Rectal smooth muscle tissue (tissue), 1 donor: Measurements from ENCODE around the gene AKAP9.
"Not testable (repeated sequence)": the region's sequence is repeated elsewhere in the genome, so short reads cannot be mapped to it uniquely, and the experiment has no call there.

Experiments used
- H3K27ac ChIP-seq: one replicate; pipeline ENCODE4 v1.7.0; 2013; ENCODE audit warnings: low read depth, low read length, inconsistent platforms
- H3K27me3 ChIP-seq: one replicate; pipeline ENCODE4 v1.7.0; 2013; ENCODE audit warnings: low read length; ENCODE audit not compliant: control insufficient read depth, insufficient read depth
- H3K36me3 ChIP-seq: one replicate; pipeline ENCODE4 v1.7.0; 2013; ENCODE audit warnings: low read length; ENCODE audit not compliant: control insufficient read depth, insufficient read depth
- H3K4me1 ChIP-seq: one replicate; pipeline ENCODE4 v1.7.0; 2013; ENCODE audit warnings: low read length; ENCODE audit not compliant: control insufficient read depth, insufficient read depth
- H3K4me3 ChIP-seq: one replicate; pipeline ENCODE4 v1.7.0; 2013; ENCODE audit warnings: low read length
- H3K9ac ChIP-seq: one replicate; pipeline ENCODE4 v1.7.0; 2013; ENCODE audit warnings: low read length

Gene AKAP9

DNA sequence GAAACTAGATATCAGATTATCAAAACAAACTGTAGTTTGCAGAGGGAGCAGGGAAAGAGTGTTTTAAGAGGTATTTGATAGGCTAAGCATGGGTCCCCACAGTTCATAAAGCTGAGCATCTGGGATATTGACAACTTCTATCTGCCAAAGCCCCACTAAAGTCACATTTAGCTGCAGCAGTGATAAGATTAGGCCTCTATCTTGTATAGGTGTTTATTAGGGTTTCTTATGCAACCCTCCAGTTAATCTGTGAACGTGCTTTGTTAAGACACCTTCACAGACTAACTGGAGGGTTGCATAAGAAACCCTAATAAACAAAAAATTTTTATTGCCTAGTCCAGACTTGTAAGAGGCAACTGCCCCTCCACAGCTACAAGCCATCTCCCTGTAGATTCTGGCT, 115.6 kb downstream of the AKAP9 start:
- H3K4me1 ChIP-seq = peaks cover 2% of the 10 kb centered on the region
- peaks cover 4% of the 10 kb centered on the region for H3K36me3 ChIP-seq
- H3K9ac ChIP-seq = no peak overlapping the region
- no peak overlapping the region for H3K4me3 ChIP-seq
- H3K27ac ChIP-seq = no peak overlapping the region
- H3K27me3 ChIP-seq = no peaks in the 10 kb centered on the region

DNA sequence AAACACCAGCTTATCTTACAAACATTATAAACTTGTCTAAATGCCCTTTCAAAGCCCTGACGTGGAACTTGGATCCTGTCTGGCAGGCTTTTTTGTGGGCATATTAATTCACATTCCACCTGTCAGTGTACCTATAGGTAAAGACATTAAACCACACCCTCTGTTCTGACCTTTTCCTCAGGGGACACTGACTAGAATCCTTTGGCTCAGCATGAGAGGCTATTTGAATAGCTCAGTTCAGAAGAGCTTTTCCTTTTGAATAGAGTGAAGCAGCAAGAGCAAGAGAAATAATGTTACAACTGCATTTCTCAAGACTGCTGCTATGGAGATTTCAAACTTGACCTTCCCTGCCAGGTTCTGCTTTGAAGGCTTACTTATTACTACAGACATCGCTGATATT, 116.7 kb downstream of the AKAP9 start:
- H3K27ac ChIP-seq = no peak overlapping the region
- peaks cover 2% of the 10 kb centered on the region for H3K4me1 ChIP-seq
- H3K27me3 ChIP-seq = no peaks in the 10 kb centered on the region
- peaks cover 4% of the 10 kb centered on the region for H3K36me3 ChIP-seq
- no peak overlapping the region for H3K9ac ChIP-seq
- no peak overlapping the region for H3K4me3 ChIP-seq

DNA sequence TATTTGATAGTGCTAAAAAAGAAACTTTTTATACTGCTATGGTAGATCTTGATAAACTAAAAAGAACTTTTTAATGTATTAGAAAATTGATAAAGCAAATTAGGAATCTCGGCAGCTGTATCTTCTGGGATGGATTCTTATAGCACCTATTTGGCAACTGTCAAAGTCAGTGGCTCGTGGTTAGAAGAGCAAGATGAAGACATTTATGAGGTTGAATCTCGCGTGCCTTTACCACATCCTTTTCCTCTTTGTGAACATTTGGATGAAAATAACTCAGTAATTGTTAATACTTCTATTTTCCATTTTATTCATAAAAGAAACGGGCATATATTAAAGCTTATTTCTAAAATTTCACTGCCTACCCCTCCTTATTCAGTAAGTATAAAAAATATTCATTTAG, 117.4 kb downstream of the AKAP9 start:
- Histone ChIP-seq H3K4me3 (no peak overlapping the region), H3K4me1 (peaks cover 2% of the 10 kb centered on the region), H3K36me3 (peaks cover 4% of the 10 kb centered on the region), H3K27ac (no peak overlapping the region), H3K27me3 (no peaks in the 10 kb centered on the region), H3K9ac (no peak overlapping the region)

DNA sequence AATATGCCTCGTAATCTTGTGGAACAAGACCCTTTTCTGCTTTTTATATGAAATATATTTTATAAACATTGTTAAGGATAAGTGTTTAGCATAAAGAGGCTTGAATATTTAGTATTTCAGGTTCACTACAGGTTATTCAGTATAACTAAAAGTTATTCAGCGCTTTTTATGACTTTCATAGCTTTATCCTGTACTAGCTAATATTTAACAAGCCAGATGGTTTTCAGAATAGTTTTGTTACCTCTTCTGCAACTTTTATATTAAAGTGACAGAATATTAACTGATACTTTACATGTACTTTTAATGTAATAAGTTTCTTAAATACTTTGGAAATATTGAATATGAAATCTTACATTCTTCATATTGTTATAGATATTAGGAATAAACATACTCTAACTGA, 118.2 kb downstream of the AKAP9 start:
- no peaks in the 10 kb centered on the region for H3K27me3 ChIP-seq
- no peak overlapping the region for H3K27ac ChIP-seq
- H3K9ac ChIP-seq = no peak overlapping the region
- peaks cover 2% of the 10 kb centered on the region for H3K4me1 ChIP-seq
- H3K36me3 ChIP-seq = peaks cover 4% of the 10 kb centered on the region
- no peak overlapping the region for H3K4me3 ChIP-seq

DNA sequence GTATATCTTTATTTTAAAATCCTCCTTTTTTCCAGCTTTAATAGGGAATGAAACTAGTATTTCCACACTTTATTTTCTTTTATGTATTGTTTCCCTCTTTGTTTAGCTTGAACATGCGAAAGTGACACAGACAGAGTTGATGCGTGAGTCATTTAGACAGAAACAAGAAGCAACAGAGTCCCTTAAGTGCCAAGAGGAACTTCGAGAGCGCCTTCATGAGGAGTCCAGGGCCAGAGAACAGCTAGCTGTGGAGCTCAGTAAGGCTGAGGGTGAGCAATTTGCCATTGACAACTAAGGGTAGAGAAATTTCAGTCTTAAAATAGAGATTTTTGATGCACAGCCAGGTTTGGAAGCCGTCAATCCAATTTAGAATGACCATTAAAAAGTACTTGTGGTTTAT, 120.5 kb downstream of the AKAP9 start:
- Histone ChIP-seq H3K4me3 (no peak overlapping the region), H3K36me3 (peaks cover 4% of the 10 kb centered on the region), H3K27me3 (no peaks in the 10 kb centered on the region), H3K27ac (no peak overlapping the region), H3K9ac (no peak overlapping the region), H3K4me1 (peaks cover 2% of the 10 kb centered on the region)

DNA sequence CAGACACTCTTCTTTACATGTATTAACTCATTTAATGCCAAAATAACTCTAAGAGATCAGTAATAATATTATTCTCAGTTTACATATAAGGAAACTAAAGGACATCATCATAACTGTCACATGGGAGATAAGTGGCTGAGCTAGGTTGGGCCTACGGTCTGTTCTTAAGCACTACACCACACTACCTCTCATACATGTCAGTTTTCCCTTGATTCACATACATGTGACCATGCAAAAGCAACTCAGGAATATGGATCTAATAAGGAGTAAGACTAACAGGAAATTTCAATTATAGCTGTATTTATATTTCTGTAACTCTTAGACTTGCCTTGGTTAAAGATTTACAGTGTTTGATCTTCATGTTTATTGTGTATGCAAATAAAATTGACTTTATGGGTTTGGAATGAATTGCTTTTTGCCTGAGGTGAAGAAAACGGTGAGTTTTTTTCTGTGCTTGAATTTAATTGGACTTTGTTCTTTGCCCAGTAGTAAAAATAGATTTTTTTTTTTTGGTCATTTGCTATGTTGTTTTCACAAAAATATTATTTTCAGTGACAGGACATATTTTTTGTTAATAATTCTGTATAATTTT, 123.9 kb downstream of the AKAP9 start:
- no peaks in the 10 kb centered on the region for H3K27me3 ChIP-seq
- peaks cover 13% of the 10 kb centered on the region for H3K36me3 ChIP-seq
- H3K4me3 ChIP-seq = no peak overlapping the region
- H3K9ac ChIP-seq = no peak overlapping the region
- H3K4me1 ChIP-seq = no peaks in the 10 kb centered on the region
- H3K27ac ChIP-seq = no peak overlapping the region

DNA sequence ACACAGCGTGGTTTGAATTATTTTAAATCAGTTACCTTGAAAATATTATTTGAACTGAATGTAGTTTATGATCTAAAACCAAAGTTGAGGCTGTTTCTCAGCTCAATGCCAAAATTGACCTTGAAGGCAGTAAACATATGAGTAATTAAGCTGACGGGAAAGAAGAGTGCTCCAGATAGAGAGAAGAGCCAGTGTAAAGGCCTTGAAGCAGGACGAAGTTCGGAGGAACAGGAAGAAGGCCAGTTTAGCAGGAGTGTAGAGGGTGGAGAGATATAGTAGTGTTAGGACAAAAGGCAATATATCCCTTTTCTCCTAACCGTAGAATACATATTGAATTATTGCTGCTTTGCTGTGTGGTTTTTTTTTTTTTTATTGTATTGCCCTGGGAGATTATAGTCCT, 130.4 kb downstream of the AKAP9 start:
- peaks cover 14% of the 10 kb centered on the region for H3K36me3 ChIP-seq
- H3K4me3 ChIP-seq = no peak overlapping the region
- H3K9ac ChIP-seq = no peak overlapping the region
- H3K27ac ChIP-seq = no peak overlapping the region
- H3K4me1 ChIP-seq = no peaks in the 10 kb centered on the region
- no peaks in the 10 kb centered on the region for H3K27me3 ChIP-seq

DNA sequence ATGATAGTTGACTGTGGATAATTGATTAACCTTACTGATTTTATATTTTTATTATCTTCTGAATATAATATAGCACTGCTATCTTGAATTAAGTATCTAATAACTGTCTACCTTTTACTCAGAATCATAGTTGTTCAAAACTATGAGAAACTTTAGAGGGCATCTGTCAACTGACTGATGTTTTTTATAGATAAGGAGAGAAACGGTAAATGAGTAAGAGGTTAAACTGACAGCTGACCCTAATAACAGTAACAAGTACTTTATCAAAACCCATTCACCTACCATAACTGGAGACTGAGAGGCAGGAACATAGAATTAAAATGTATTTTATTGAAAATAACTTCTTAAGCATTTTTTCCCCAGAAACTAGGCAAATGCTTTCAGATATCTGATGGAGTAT, 131.5 kb downstream of the AKAP9 start:
- Histone ChIP-seq H3K27me3 (no peaks in the 10 kb centered on the region), H3K9ac (no peak overlapping the region), H3K4me1 (no peaks in the 10 kb centered on the region), H3K4me3 (no peak overlapping the region), H3K36me3 (peaks cover 14% of the 10 kb centered on the region), H3K27ac (no peak overlapping the region)

DNA sequence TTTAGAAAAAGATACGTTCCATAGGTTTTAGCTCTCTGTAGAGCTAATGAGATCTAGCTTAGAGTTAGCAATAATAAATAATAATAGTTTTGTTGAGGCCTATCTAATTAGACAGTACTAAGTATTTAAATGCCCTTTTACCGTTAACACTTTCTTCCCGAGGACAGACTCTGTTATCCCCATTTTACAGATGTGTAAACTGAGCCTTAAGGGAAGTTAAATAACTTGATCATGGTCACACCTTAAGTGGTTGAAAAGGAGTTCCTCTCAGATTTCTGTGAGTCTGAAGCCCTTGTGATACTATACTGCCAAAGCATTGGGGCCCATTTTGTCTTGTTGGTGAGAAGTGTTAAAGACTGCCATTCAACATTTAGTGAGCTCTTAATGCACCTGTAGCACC, 132.0 kb downstream of the AKAP9 start:
- no peak overlapping the region for H3K4me3 ChIP-seq
- H3K27me3 ChIP-seq = no peaks in the 10 kb centered on the region
- no peaks in the 10 kb centered on the region for H3K4me1 ChIP-seq
- peaks cover 13% of the 10 kb centered on the region for H3K36me3 ChIP-seq
- H3K9ac ChIP-seq = no peak overlapping the region
- H3K27ac ChIP-seq = no peak overlapping the region

DNA sequence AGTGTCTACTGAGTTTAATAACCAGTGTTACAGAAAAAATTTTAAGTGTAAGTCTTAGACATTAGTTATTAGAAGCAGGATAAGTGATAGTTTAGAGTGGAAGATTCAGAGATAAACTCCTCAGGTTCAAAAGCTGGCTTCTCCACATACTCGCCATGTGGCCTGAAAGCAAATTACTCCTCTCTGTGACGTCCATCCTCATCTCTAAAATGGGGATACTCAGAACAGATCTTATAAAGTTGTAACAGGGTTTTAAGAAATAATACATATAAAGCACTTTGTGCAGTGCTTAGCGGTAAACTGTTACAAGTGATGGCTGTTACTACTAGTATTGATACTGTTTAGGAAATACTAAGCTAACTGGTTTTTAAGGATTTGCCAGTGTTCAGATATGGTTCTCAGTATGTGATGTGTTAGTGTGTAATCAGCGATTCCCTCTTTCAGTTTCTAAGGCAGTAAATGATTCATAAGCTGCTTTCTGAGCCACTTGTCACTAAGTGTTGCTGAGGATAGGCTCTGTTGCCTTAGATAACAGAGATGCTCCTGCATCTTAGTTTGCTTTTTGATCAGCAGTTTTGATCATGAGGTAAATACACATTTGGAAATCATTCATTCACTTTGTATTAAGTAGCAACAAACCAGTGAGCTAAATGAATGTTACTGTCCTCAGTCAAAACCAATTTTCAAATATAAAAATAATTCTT, 134.9 kb downstream of the AKAP9 start:
- no peaks in the 10 kb centered on the region for H3K4me1 ChIP-seq
- no peak overlapping the region for H3K4me3 ChIP-seq
- H3K36me3 ChIP-seq = peaks cover 15% of the 10 kb centered on the region
- no peak overlapping the region for H3K9ac ChIP-seq
- no peaks in the 10 kb centered on the region for H3K27me3 ChIP-seq
- H3K27ac ChIP-seq = no peak overlapping the region

DNA sequence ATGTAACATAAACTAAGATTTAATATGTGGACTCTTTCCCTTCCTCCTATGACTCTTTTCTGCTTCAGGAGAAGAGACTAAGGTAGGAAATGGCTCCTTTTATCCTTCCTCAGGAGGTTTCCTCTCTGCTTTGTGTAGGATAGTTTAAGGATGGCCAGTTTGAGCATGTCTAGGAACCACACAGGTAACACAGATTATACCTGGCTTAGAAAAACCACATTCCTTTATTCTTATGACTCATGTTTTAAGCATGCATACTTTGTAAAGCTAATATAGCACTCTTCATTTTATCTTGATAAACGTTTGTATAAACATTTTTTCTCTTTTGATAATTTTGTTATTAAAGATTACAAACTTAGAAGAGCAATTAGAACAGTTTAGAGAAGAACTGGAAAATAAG, 135.8 kb downstream of the AKAP9 start:
- Histone ChIP-seq H3K27ac (no peak overlapping the region), H3K4me1 (no peaks in the 10 kb centered on the region), H3K4me3 (no peak overlapping the region), H3K36me3 (peaks cover 15% of the 10 kb centered on the region), H3K27me3 (no peaks in the 10 kb centered on the region), H3K9ac (no peak overlapping the region)

DNA sequence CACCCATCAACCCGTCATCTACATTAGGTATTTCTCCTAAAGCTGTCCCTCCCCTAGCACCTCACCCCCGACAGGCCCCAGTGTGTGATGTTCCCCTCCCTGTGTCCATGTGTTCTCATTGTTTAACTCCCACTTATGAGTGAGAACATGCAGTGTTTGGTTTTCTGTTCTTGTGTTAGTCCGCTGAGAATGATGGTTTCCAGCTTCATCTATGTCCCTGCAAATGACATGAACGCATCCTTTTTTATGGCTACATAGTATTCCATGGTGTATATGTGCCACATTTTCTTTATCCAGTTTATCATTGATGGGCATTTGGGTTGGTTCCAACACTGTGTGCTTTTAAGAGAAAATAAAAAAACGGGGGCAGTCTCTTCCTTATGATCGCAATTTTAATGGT, 143.3 kb downstream of the AKAP9 start:
- H3K4me3 ChIP-seq, H3K4me1 ChIP-seq, H3K27me3 ChIP-seq, H3K27ac ChIP-seq, H3K9ac ChIP-seq: not testable (repeated sequence)
- peaks cover 20% of the 10 kb centered on the region for H3K36me3 ChIP-seq

DNA sequence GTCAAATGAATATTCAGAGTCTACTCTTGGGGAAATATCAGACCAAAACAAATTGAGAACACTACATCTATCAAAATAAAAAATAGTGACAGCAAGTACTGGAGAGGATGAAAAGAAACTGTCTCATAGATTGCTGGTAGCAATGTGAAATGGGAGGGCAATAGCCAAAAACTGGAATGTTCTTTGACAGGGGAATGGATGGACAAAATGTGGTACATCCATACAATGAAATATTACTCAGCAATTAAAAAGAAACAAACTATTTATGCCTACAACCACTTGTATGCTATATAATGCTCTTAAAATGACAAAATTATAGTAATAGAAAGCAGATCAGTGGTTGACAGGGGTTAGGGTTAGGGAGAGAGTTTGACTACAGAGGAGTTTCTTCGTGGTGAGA, 147.6 kb downstream of the AKAP9 start:
- peaks cover 13% of the 10 kb centered on the region for H3K36me3 ChIP-seq

More for the DNA sequence above, 147.6 kb downstream of the AKAP9 start:
- Histone ChIP-seq H3K27me3 (no peaks in the 10 kb centered on the region), H3K4me1 (no peaks in the 10 kb centered on the region), H3K27ac (no peak overlapping the region), H3K9ac (no peak overlapping the region), H3K4me3 (no peak overlapping the region)
